Retinal pigment epithelial cell (primary cell): ENCODE measurements around the gene ARMC9.
A peak's percentile ranks its signal among the peaks of the same experiment; 100 is the strongest.
"Not testable (repeated sequence)": the region's sequence is repeated elsewhere in the genome, so short reads cannot be mapped to it uniquely, and the experiment has no call there.

Source experiments
- DNase-seq: peaks from one replicate; pipeline ENCODE4 v3.0.0-alpha.2; 2010; ENCODE audit warnings: low read depth
- H3K4me3 ChIP-seq: 2 replicates; pipeline ENCODE4 v1.5.1; 2011; ENCODE audit warnings: mild to moderate bottlenecking, low read length, control low read depth, moderate library complexity
- CTCF ChIP-seq: conservative IDR thresholded peaks from 2 replicates; pipeline ENCODE4 v1.5.1; 2011; ENCODE audit warnings: low read depth, low read length, control low read depth, inconsistent platforms

The ARMC9 gene

GRCh38 chr2:231172025-231172424 lies 26.4 kb upstream of the ARMC9 start:
- no peak for TF ChIP-seq CTCF
- no peak overlapping the region for H3K4me3 ChIP-seq
- peak; percentile 74 for DNase-seq

DNA sequence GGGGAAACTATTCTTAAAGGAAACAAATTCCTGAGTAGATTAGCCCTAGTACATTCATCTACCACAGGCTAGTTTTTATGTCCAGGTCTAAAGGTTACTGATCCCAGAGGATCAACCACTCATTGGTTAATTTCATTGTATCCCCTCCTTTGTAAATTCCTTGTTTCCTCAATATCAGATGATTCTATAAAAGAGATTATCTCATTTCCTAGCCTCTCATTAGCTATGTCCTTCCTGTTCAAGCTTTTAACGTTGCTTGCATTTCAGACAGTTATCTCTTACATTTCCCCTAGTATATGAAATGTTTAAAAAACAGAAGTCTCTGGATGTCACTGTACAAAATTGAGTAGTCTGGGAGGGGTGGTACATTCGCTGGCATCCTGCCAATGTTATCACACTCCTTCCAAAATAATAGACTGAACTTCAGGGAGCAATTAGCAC lies 24.2 kb upstream of the ARMC9 start:
- H3K4me3 ChIP-seq: no peak overlapping the region
- DNase-seq: no peak
- TF ChIP-seq CTCF: no peak

GRCh38 chr2:231176066-231176465 lies 22.4 kb upstream of the ARMC9 start:
- no peak for DNase-seq
- TF ChIP-seq CTCF: no peak
- no peak overlapping the region for H3K4me3 ChIP-seq

DNA sequence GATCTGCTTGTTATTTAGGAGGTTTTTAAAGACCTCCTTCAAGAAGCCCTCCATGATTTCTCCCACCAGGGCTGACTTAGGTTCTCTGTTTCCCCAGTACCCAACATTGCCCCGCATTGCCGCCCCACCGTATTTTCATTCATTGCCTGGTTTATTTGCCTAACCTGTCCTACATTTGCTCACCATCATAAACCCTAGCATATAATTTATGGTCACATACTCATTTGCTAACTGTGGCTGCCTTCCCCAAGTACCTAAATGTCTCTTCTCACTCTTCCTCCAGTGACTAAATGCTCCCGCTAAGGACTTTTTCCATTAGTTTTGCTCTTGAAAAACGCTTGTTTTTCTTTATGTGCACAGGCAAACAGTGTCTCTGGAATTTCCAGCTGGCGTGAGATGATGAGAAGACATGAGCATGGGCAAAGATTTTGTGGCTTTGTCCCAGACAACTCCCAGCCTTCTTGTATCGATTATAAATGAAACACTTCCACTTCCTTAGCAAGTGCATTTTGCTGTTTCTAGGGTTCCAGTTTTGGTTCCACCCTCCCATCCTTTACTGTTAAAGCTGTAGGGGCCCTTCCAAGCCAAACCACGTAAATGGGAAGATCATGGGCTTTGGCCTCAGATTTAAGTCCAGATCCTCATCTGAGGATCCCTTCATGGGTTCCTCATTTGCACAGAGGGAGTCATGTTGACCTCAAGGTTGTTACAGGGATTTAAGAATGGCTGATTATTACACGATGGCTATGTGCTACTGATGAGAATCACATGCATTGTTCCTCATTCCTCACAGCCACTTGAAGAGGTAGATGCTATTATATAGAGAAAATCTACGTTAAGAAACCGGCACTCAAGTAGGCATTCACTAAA lies 21.0 kb upstream of the ARMC9 start:
- DNase-seq: no peak
- H3K4me3 ChIP-seq: no peak overlapping the region
- no peak for TF ChIP-seq CTCF

DNA sequence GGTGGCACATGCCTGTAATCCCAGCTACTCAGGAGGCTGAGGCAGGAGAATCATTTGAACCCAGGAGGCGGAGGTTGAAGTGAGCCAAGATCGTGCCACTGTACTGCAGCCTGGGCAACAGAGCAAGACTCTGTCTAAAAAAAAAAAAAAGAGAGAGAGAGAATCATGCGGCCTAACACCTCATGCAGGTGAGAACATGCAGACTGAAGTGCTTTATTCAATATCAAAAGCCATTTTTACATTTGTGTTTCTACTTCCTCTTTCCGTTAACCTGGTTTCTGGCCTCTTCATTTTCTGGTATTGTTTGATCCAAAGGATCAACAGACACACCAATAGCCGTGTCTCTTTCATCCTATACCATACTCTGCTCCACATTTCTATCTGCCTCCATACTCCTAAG lies 19.6 kb upstream of the ARMC9 start:
- not testable (repeated sequence) for DNase-seq, H3K4me3 ChIP-seq

DNA sequence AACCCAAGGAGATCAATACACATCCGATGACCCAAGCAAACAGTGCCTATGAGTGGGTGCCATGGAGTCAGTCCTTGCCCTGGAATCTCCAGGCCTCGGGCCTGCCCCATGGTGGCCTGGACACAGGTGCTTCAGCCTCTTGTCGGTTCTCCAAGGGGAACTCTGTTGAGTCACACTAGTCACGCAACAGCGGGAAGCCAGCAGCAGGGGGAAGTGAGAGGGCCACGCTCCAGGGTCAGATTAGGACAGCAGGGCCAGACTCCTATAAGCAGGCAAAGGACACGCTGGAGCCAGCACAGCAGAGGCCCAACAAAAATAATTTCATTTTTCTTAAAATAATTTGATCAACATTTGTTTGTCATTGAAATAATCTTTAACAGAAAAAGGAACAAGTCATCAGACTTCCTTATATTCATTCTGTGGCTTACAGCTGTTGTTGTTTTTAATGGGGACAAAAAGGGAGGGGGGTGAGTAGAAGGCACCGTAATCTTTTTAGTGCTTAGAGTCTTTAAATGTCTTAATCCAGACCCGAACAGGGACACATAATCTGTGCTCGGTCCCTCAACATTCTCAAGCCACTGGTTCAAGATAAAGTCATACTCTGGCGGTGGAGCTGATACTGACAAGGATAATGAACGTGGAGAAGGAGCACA lies 16.4 kb upstream of the ARMC9 start:
- no peak for DNase-seq
- TF ChIP-seq CTCF: no peak
- H3K4me3 ChIP-seq: no peak overlapping the region

- no peak for DNase-seq
- H3K4me3 ChIP-seq: no peak overlapping the region
- no peak for TF ChIP-seq CTCF
Measured at GRCh38 chr2:231182513-231182899, 15.9 kb upstream of the ARMC9 start.
